PC-3 (cell line): ENCODE data around the gene RELL1. TPM values are rescaled to one million over a fixed set of nuclear protein-coding genes. Genes with fewer than 3 reads are reported as not detected.
A peak's percentile ranks its signal among the peaks of the same experiment; 100 is the strongest.

ENCODE experiments used
- ATAC-seq: fragments of 200-7000 bp; cut with Tn5 transposase; 2 replicates; pipeline ENCODE4 v1.9.1; 2020; ENCODE audit warnings: mild to moderate bottlenecking, moderate library complexity
- BruUV-seq: library from RNA; stranded (reverse); fragments of 400-500 nt; replicated peaks from 2 replicates; lab custom pipeline; 2021; lab: Mats Ljungman, UMichigan
- CTCF ChIA-PET: fragments of 300-600 bp; sonication (Branson Sonifier 250); formaldehyde crosslinking; loops from one replicate; lab custom pipeline; 2022; ENCODE audit warnings: antibody characterized with exemption; lab: Charles Lee
- POLR2A ChIA-PET: fragments of 300-600 bp; sonication (Branson Sonifier 250); formaldehyde crosslinking; loops from one replicate; lab custom pipeline; 2022; ENCODE audit warnings: antibody characterized with exemption; ENCODE audit not compliant: unreplicated experiment; lab: Charles Lee
- DNase-seq: peaks from one replicate; pipeline ENCODE4 v3.0.0-alpha.2; 2015
- H2AFZ ChIP-seq: fragments of 300-600 bp; sonication (generic); 2 replicates; pipeline ENCODE4 v1.6.0; 2016; ENCODE audit warnings: antibody characterized with exemption, low read length
- H3F3A ChIP-seq: fragments of 300-600 bp; sonication (generic); one replicate; pipeline ENCODE4 v1.6.0; 2017; ENCODE audit warnings: antibody characterized with exemption, low read length, control low read depth, mild to moderate bottlenecking; ENCODE audit not compliant: unreplicated experiment
- H3K27ac ChIP-seq: fragments of 300-600 bp; sonication (generic); 2 replicates; pipeline ENCODE4 v1.5.1; 2016; ENCODE audit warnings: mild to moderate bottlenecking, low read length
- H3K27me3 ChIP-seq: fragments of 300-600 bp; sonication (generic); 2 replicates; pipeline ENCODE4 v1.6.1; 2016; ENCODE audit warnings: low read length, mixed read lengths
- H3K36me3 ChIP-seq: fragments of 300-600 bp; sonication (generic); 2 replicates; pipeline ENCODE4 v1.6.1; 2016; ENCODE audit warnings: low read depth, mixed run types, low read length, mixed read lengths
- H3K4me1 ChIP-seq: fragments of 300-600 bp; sonication (generic); 2 replicates; pipeline ENCODE4 v1.5.1; 2016; ENCODE audit warnings: low read length; ENCODE audit not compliant: insufficient read depth
- H3K4me2 ChIP-seq: fragments of 300-600 bp; sonication (generic); 2 replicates; pipeline ENCODE4 v1.6.0; 2016; ENCODE audit warnings: low read length
- H3K4me3 ChIP-seq: fragments of 300-600 bp; sonication (generic); 2 replicates; pipeline ENCODE4 v1.5.1; 2016; ENCODE audit warnings: mild to moderate bottlenecking, low read length, mixed read lengths
- H3K79me2 ChIP-seq: fragments of 300-600 bp; sonication (generic); 2 replicates; pipeline ENCODE4 v1.6.1; 2017; ENCODE audit warnings: low read length, mixed read lengths
- H3K9ac ChIP-seq: fragments of 300-600 bp; sonication (generic); 2 replicates; pipeline ENCODE4 v1.6.0; 2016; ENCODE audit warnings: mild to moderate bottlenecking, low read length
- H3K9me2 ChIP-seq: fragments of 300-600 bp; sonication (generic); replicated peaks from 2 replicates; pipeline ENCODE4 v1.6.1; 2016; ENCODE audit warnings: mixed run types, low read length, mixed read lengths
- H3K9me3 ChIP-seq: fragments of 300-600 bp; sonication (generic); 2 replicates; pipeline ENCODE4 v1.6.1; 2016; ENCODE audit warnings: low read length, mixed read lengths
- H4K20me1 ChIP-seq: fragments of 300-600 bp; sonication (generic); 2 replicates; pipeline ENCODE4 v1.6.1; 2016; ENCODE audit warnings: low read length, mixed read lengths
- CTCF ChIP-seq: fragments of 300-600 bp; sonication (generic); conservative IDR thresholded peaks from 2 replicates; pipeline ENCODE4 v1.5.1; 2017; ENCODE audit warnings: antibody characterized with exemption, low read depth, mild to moderate bottlenecking, low read length
- EZH2 ChIP-seq: fragments of 300-600 bp; sonication (generic); IDR thresholded peaks from one replicate; pipeline ENCODE4 v1.6.1; 2017; ENCODE audit warnings: antibody characterized with exemption, mild to moderate bottlenecking, low read length; ENCODE audit not compliant: unreplicated experiment
- EZH2phosphoT487 ChIP-seq: fragments of 300-600 bp; sonication (generic); IDR thresholded peaks from 2 replicates; pipeline ENCODE4 v1.6.1; 2018; ENCODE audit warnings: mild to moderate bottlenecking, antibody characterized with exemption, low read length, borderline replicate concordance
- intact Hi-C: fragments of 100-400 bp; cut with micrococcal nuclease; formaldehyde crosslinking; loops from 2 replicates; pipeline ENCODE4 v1.9.0; 2023
- total RNA-seq: library from RNA; depleted of rRNA; stranded (reverse); fragments of >200 nt; gene quantifications from 2 replicates; pipeline ENCODE4 v1.2.3, GENCODE V29; 2014

The RELL1 gene
- total RNA-seq, 1 experiment from 2014 or later: 14.6 TPM

- Histone ChIP-seq H4K20me1 (no peaks in the 10 kb centered on the region), H3K27ac (peak overlapping the region; percentile 56), H3K9me3 (no peaks in the 10 kb centered on the region), H3K27me3 (no peaks in the 10 kb centered on the region), H3K9me2 (no peaks in the 10 kb centered on the region), H3K79me2 (no peaks in the 10 kb centered on the region), H3K4me1 (peaks cover 16% of the 10 kb centered on the region), H3K4me3 (no peak overlapping the region), H3K9ac (no peak overlapping the region), H3K36me3 (no peaks in the 10 kb centered on the region), H3K4me2 (peak overlapping the region; percentile 14), H3F3A (no peaks in the 10 kb centered on the region), H2AFZ (no peak overlapping the region)
- POLR2A ChIA-PET: no interaction called here
- no TSS peak for BruUV-seq
- CTCF ChIA-PET: interaction anchor here (0.6 kb wide), 1 partner anchor 244 kb away, joined by 3 read pairs; no protein-coding TSS in a partner anchor
- DNase-seq: peak; percentile 86
- peak; percentile 99 for ATAC-seq
- TF ChIP-seq EZH2phosphoT487 (no peak), CTCF (no peak), EZH2 (no peak)
- intact Hi-C loops: no loop called here
Measured at GRCh38 chr4:37693450-37694190, 7.4 kb upstream of the RELL1 start.

DNA sequence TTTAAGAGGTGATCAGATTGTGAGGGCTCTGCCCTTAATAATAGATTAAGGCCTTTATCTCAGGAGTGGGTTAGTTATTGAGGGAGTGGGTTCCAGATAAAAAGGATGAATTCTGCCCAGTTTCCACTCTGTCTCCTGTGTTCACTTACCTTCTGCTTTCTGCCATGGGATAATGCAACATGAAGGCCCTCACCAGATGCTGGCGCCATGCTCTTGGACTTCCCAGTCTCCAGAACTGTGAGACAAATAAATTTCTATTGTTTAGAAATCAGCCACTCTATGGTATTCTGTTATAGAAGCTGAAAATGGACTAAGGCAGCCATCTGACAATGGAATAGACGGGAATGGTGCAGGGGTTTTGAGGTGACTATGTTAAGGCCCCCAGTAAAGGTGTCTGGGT is 6.9 kb upstream of the RELL1 start:
- H2AFZ ChIP-seq: no peak overlapping the region
- intact Hi-C loops: no loop called here
- no peaks in the 10 kb centered on the region for H3K27me3 ChIP-seq
- no peak overlapping the region for H3K9ac ChIP-seq
- no TSS peak for BruUV-seq
- no peaks in the 10 kb centered on the region for H3K9me2 ChIP-seq
- no peaks in the 10 kb centered on the region for H3F3A ChIP-seq
- ChIA-PET CTCF (no interaction called here), POLR2A (no interaction called here)
- H3K4me1 ChIP-seq: peaks cover 16% of the 10 kb centered on the region
- no peak for TF ChIP-seq EZH2
- TF ChIP-seq EZH2phosphoT487: no peak
- TF ChIP-seq CTCF: no peak
- DNase-seq: no peak
- H3K79me2 ChIP-seq: no peaks in the 10 kb centered on the region
- no peak overlapping the region for H3K4me2 ChIP-seq
- no peak; the same call in 1 of the 2 replicates for ATAC-seq
- no peaks in the 10 kb centered on the region for H3K36me3 ChIP-seq
- no peak overlapping the region for H3K4me3 ChIP-seq
- H3K9me3 ChIP-seq: no peaks in the 10 kb centered on the region
- H4K20me1 ChIP-seq: no peaks in the 10 kb centered on the region
- peak overlapping the region; percentile 50 for H3K27ac ChIP-seq

DNA sequence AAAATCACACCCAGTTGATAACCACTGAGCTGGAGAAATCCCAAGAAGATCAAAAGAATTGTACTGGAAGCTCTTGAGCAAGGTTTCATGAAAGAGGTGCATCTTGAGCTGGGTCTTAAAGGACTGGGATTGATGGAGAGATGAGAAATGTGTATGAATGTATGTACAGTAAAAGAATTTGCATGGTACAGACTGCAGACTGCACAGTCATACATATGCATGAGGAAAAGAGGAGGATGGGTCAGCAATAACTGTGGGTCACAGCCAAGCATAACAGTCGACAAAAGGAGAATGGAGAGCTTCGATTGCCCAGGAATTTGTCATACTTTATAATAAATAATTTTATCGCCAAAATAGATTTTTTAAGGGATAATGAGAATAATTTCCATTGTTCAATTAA is 4.8 kb upstream of the RELL1 start:
- BruUV-seq: no TSS peak
- POLR2A ChIA-PET: no interaction called here

More for the DNA sequence above, 4.8 kb upstream of the RELL1 start:
- Histone ChIP-seq H3K4me3 (no peak overlapping the region), H3F3A (no peaks in the 10 kb centered on the region), H3K9ac (no peak overlapping the region), H3K4me2 (no peak overlapping the region), H3K27me3 (no peaks in the 10 kb centered on the region), H3K27ac (no peak overlapping the region), H3K4me1 (peaks cover 20% of the 10 kb centered on the region), H3K9me2 (no peaks in the 10 kb centered on the region), H3K79me2 (no peaks in the 10 kb centered on the region), H3K36me3 (no peaks in the 10 kb centered on the region), H2AFZ (no peak overlapping the region), H3K9me3 (no peaks in the 10 kb centered on the region), H4K20me1 (no peaks in the 10 kb centered on the region)
- ATAC-seq: no peak
- CTCF ChIA-PET: no interaction called here
- intact Hi-C loops: no loop called here
- DNase-seq: no peak
- TF ChIP-seq EZH2phosphoT487 (no peak), EZH2 (no peak), CTCF (no peak)
